Activated naive CD8-positive, alpha-beta T cell treated with anti-CD3 and anti-CD28 coated beads, Interleukin-2, amount 50 U/mL, for 24 hours (primary cell): Measurements from ENCODE around the gene PQBP1.
"Not testable (repeated sequence)": the region's sequence is repeated elsewhere in the genome, so short reads cannot be mapped to it uniquely, and the experiment has no call there.

Source experiments
- ATAC-seq: fragments of 150-1000 bp; cut with Tn5 transposase; one replicate; pipeline ENCODE4 v1.10.0; 2021
- DNase-seq: peaks from one replicate; pipeline ENCODE4 v3.0.0; 2021
- H3K27ac Mint-ChIP-seq: one replicate; pipeline ENCODE4 v1.8.0; 2021; ENCODE audit warnings: mild to moderate bottlenecking, mixed read lengths
- H3K27me3 Mint-ChIP-seq: one replicate; pipeline ENCODE4 v1.8.0; 2021; ENCODE audit warnings: mixed read lengths
- H3K36me3 Mint-ChIP-seq: one replicate; pipeline ENCODE4 v1.8.0; 2021; ENCODE audit warnings: low read depth, mixed read lengths
- H3K4me1 Mint-ChIP-seq: one replicate; pipeline ENCODE4 v1.8.0; 2021; ENCODE audit warnings: mixed read lengths
- H3K4me3 Mint-ChIP-seq: one replicate; pipeline ENCODE4 v1.8.0; 2021; ENCODE audit warnings: mild to moderate bottlenecking, moderate library complexity, mixed read lengths
- H3K9me3 Mint-ChIP-seq: one replicate; pipeline ENCODE4 v1.8.0; 2021; ENCODE audit warnings: mixed read lengths

The PQBP1 gene, protein sequence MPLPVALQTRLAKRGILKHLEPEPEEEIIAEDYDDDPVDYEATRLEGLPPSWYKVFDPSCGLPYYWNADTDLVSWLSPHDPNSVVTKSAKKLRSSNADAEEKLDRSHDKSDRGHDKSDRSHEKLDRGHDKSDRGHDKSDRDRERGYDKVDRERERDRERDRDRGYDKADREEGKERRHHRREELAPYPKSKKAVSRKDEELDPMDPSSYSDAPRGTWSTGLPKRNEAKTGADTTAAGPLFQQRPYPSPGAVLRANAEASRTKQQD

DNA sequence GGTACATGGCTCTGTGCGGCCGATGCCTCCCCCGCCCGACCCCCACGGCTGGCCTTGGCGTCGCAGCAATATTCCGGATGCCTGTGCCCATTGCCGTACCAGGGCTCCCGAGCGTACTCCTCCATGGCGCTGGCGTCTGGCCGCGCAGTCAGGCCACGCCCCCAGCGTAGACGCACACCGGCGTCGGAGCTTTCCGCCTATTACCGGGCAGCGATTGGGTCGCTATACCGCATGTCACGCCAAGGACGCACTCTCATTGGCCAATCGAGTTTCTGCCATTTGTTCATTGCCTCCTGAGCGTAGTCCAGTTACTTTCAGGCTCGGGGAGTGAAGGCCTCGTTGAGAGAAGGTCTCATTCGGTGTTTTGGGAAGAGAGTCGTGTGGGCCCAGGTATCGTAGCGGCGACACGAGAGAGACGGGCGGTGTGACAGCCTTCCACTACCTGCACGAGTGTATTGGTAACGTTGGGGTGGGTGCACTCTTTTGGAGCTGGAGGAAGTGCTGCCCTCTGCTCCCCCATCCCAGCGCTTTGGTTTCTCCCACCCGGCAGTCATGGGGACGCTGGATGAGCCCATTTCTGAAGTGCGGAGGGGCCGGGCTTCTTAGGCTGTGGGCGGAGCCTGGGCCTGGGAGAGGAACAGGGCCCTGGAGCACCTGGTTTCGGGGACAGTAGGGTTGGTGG, at the start of gene PQBP1, which contains the start of gene TIMM17B:
Gene PQBP1 (plus strand): TSS at position 306 of the 682 bp plus-strand sequence. CDS start 580 bp downstream, outside the sequence.
Gene TIMM17B (minus strand): TSS at position 144 of the 682 bp plus-strand sequence. CDS start 19 bp downstream, at position 125.
- no peaks in the 10 kb centered on the region for H3K9me3 Mint-ChIP-seq
- H3K4me3 Mint-ChIP-seq = peak within 1 kb of the TSS; percentile 91
- H3K36me3 Mint-ChIP-seq = peaks cover 5% of the 10 kb centered on the region
- H3K4me1 Mint-ChIP-seq = peaks cover 26% of the 10 kb centered on the region
- DNase-seq (peak; percentile 82), ATAC-seq (peak; percentile 94)
- H3K27me3 Mint-ChIP-seq = no peaks in the 10 kb centered on the region
- peak within 1 kb of the TSS; percentile 96 for H3K27ac Mint-ChIP-seq

DNA sequence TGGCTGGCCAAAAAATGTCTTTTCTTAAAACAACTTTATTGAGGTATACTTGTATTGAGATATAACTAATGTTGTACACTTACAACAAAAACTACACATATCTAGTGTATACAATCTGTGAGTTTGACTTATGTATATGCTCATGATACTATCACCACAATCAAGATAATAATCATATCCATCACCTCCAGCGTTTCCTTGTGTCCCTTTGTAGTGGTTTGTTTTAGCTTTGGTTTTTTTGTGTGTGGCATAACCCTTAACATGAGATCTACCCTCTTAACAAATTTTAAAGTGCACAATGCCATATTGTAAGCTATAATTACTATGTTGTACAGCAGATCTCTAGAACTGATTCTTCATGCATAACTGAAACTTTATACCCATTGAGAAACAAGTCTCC, 48.9 kb upstream of the PQBP1 start:
- DNase-seq (no peak), ATAC-seq (no peak)
- Mint-ChIP-seq H3K36me3 (no peaks in the 10 kb centered on the region), H3K27me3 (peaks cover under 1% of the 10 kb centered on the region), H3K27ac (no peak overlapping the region), H3K4me1 (peaks cover 4% of the 10 kb centered on the region), H3K4me3 (no peak overlapping the region), H3K9me3 (no peaks in the 10 kb centered on the region)

DNA sequence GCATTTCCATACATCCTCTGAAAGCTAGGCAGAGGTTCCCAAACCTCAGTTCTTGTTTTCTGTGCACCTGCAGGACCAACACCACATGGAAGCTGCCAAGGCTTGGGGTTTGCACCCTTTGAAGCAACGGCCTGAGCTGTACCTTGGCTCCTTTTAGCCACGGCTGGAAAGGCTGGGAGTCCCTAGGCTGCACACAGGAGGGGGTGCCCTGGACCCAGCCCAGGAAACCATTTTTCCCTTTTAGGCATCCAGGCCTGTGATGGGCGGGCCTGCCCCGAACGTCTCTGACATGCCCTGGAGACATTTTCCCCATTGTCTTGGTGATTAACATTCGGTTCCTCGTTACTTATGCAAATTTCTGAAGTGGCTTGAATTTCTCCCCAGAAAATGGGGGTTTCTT, 44.9 kb upstream of the PQBP1 start:
- Mint-ChIP-seq H3K4me1 (peaks cover 4% of the 10 kb centered on the region), H3K9me3 (no peaks in the 10 kb centered on the region), H3K36me3 (no peaks in the 10 kb centered on the region), H3K27me3 (peaks cover 2% of the 10 kb centered on the region), H3K27ac (no peak overlapping the region), H3K4me3 (no peak overlapping the region)
- DNase-seq (no peak), ATAC-seq (no peak)

DNA sequence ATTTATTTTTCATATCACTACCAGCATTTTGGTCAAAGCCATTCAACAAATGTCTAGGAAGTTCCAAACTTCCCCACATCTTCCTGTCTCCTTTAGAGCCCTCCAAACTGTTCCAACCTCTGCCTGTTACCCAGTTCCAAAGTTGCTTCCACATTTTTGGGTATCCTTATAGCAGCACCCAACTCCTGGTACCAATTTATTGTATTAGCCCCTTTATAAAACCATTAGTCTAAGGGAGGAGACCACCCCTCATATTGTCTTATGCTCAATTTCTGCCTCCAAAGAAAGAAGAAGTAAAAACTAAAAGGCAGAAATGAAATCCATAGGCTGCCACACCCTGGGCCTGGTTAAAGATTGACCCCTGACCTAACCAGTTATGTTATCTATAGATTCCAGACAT, 44.2 kb upstream of the PQBP1 start:
- H3K36me3 Mint-ChIP-seq, DNase-seq, H3K4me3 Mint-ChIP-seq, H3K27ac Mint-ChIP-seq, H3K9me3 Mint-ChIP-seq, H3K27me3 Mint-ChIP-seq, ATAC-seq, H3K4me1 Mint-ChIP-seq: not testable (repeated sequence)

DNA sequence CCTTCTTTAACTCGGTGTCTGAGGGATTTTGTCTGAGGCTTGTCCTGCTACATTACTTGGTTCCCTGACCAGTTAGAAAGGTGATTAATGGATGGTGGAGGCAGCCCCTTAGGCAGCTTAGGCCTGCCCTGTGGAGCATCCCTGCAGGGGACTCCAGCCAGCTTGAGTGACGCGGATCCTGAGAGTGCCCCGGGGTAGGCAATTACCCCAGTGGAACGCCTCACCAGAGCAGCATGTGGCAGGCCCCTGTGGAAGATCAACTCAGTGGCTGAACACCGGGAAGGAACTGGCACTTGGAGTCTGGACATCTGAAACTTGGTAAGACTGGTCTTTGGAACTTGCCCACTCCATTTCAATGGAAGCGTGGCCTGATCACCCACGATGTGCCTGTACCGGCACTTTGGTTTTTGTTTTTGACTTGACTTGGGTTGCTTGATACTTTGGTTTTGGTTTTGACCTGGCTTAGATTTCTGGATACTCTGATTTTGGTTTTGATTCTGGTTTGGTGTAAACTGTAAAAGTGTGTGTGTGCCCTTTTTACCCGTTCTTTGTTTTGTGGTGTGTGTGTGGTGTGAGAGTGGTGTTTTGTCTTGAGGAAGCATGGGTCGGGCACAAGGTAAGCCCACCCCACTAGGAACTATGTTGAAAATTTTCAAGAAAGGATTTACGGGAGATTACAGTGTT, 43.5 kb upstream of the PQBP1 start:
- not testable (repeated sequence) for H3K4me1 Mint-ChIP-seq, H3K9me3 Mint-ChIP-seq, ATAC-seq, H3K4me3 Mint-ChIP-seq, DNase-seq, H3K27me3 Mint-ChIP-seq, H3K27ac Mint-ChIP-seq, H3K36me3 Mint-ChIP-seq

DNA sequence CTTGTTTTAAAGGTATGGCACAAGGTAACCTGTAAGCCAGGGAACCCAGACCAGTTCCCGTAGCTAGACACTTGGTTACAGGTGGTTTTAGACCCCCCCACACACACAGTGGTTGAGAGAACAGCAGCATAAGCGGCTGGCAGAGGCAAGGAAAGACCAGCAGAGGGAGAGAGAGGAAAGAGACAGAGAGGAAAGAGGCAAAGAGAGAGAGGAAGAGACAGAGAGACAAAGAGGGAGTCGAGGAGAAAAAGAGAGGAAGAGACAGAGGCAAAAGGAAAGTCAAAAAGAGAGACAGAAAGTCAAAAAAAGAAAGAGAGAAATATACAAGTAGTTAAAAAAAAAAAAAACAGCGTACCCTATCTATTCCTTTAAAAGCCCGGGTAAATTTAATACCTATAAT, 42.8 kb upstream of the PQBP1 start:
- Mint-ChIP-seq H3K9me3 (no peaks in the 10 kb centered on the region), H3K4me3 (no peak overlapping the region), H3K27ac (no peak overlapping the region), H3K4me1 (no peaks in the 10 kb centered on the region), H3K36me3 (no peaks in the 10 kb centered on the region), H3K27me3 (peaks cover 2% of the 10 kb centered on the region)
- ATAC-seq = no peak
- DNase-seq = no peak

DNA sequence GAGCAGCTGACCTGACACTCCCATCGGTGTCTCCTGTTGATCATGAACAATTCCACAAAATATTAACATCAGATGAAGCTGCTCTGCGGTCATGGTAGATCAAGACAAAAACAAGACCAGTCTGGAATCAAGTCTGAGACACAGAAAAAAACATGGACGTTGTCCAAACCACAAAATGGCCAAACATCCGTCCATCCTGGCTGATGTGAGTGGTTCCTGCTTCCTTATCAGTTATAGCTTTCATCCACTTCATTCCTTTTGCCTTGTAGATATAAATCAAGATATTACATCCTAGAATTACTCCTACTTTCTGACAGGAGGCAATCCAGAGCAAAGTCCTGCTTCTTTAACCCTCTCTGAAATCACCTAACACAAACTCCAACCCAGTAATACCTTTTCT, 33.5 kb upstream of the PQBP1 start:
- no peak overlapping the region for H3K27ac Mint-ChIP-seq
- H3K4me3 Mint-ChIP-seq = no peak overlapping the region
- H3K9me3 Mint-ChIP-seq = no peaks in the 10 kb centered on the region
- DNase-seq (no peak), ATAC-seq (no peak)
- no peaks in the 10 kb centered on the region for H3K4me1 Mint-ChIP-seq
- H3K36me3 Mint-ChIP-seq = no peaks in the 10 kb centered on the region
- no peaks in the 10 kb centered on the region for H3K27me3 Mint-ChIP-seq

DNA sequence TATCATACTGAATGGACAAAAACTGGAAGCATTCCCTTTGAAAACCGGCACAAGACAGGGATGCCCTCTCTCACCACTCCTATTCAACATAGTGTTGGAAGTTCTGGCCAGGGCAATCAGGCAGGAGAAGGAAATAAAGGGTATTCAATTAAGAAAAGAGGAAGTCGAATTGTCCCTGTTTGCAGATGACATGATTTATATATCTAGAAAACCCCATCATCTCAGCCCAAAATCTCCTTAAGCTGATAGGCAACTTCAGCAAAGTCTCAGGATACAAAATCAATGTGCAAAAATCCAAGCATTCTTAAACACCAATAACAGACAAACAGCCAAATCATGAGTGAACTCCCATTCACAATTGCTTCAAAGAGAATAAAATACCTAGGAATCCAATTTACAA, 25.7 kb upstream of the PQBP1 start:
- not testable (repeated sequence) for H3K4me1 Mint-ChIP-seq, ATAC-seq, H3K9me3 Mint-ChIP-seq

DNA sequence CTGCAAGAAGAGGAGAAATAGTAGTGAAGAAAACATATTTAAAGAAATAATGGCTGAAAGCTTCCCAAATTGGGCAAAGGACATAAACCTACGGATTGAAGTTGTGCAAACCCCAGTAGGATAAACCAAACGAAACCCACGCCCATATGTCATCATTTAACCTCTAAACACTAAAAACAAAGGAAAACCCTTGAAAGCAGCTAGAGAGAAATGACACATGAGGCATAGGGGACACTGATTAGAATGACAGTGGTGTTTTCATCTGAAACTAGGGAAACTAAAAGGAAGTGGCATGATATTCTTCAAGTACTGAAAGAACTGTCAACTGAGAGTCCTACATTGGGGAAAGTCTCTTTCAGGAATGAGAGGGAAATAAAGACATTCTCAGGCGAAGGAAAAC, 20.8 kb upstream of the PQBP1 start:
- not testable (repeated sequence) for H3K36me3 Mint-ChIP-seq, H3K9me3 Mint-ChIP-seq, H3K27ac Mint-ChIP-seq, H3K27me3 Mint-ChIP-seq, ATAC-seq, DNase-seq, H3K4me3 Mint-ChIP-seq, H3K4me1 Mint-ChIP-seq

More for the DNA sequence above, 25.7 kb upstream of the PQBP1 start:
- not testable (repeated sequence) for DNase-seq, H3K36me3 Mint-ChIP-seq, H3K4me3 Mint-ChIP-seq, H3K27me3 Mint-ChIP-seq, H3K27ac Mint-ChIP-seq

DNA sequence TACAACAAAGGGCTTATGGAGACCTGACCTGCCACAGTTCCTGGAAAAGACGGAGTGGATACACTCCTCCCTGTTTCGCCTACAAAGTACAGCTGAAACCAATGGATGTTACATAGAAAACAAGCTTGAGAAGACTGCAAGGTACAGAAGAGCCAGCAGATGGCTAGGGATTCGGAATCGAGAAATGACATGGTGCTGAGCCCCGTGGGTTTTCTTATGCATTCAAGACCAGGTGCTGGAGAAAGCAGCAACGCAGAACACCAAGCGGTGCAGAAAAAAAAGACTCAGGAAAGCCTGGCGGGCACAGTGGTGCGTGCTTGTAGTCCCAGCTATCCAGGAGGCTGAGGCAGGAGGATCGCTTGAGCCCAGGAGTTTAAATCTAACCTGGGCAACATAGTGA, 14.0 kb upstream of the PQBP1 start:
- H3K9me3 Mint-ChIP-seq = no peaks in the 10 kb centered on the region
- H3K4me3 Mint-ChIP-seq = no peak overlapping the region
- no peaks in the 10 kb centered on the region for H3K4me1 Mint-ChIP-seq
- ATAC-seq = no peak
- no peaks in the 10 kb centered on the region for H3K27me3 Mint-ChIP-seq
- H3K27ac Mint-ChIP-seq = no peak overlapping the region
- H3K36me3 Mint-ChIP-seq = no peaks in the 10 kb centered on the region
- no peak for DNase-seq

DNA sequence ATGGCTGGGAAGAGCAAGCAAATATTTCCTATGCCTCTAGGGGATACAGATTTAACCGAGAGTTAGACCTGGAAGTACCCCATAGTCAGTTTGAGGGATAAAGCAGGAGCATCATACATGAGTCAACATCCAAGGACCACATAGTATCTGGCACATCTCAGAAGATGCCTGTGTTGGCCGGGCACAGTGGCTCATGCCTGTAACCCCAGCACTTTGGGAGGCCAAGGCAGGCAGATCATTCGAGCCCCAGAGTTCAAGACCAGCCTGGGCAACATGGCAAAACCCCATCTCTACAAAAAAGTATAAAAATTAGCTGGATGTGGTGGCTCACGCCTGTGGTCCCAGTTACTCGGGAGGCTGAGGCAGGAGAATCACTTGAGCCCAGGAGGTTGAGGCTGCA, 11.1 kb upstream of the PQBP1 start:
- not testable (repeated sequence) for H3K27me3 Mint-ChIP-seq, ATAC-seq, H3K4me1 Mint-ChIP-seq, DNase-seq, H3K36me3 Mint-ChIP-seq, H3K4me3 Mint-ChIP-seq, H3K9me3 Mint-ChIP-seq, H3K27ac Mint-ChIP-seq

DNA sequence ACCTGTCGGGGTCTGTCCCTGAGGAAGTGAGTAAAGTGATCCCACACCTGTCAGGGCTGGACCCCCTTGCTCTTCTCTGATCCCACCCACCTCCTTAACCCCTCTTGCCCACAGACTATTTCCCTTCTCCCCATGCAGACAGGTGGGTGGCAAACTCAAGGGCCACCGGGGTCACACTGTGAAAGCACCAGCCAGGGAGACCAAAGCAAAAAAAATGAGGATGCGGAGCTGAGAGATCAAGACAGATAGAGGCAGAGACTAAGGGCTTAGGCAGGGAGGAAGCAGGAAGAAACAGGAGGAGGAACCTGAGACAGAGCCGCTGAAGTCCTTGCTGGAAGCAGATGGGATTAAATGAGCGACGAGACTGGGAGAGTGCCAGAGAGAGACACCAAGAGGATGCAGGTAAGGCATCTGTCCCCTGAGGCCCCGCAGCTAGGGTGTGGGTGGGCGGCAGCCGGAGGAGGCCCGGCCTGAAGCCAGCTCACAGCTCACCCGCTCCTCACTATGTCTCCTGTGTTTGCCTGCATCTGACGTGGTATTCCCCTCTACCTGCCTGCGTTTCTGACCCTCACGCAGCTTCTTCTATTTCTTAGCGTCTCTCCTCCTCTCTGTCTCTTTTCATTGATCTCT, 7.3 kb upstream of the PQBP1 start:
- H3K27ac Mint-ChIP-seq = peak overlapping the region; percentile 86
- no peak for ATAC-seq
- peaks cover 17% of the 10 kb centered on the region for H3K4me1 Mint-ChIP-seq
- peak; percentile 19 for DNase-seq
- no peaks in the 10 kb centered on the region for H3K27me3 Mint-ChIP-seq
- H3K36me3 Mint-ChIP-seq = peaks cover 3% of the 10 kb centered on the region
- peak overlapping the region; percentile 83 for H3K4me3 Mint-ChIP-seq
- H3K9me3 Mint-ChIP-seq = no peaks in the 10 kb centered on the region

DNA sequence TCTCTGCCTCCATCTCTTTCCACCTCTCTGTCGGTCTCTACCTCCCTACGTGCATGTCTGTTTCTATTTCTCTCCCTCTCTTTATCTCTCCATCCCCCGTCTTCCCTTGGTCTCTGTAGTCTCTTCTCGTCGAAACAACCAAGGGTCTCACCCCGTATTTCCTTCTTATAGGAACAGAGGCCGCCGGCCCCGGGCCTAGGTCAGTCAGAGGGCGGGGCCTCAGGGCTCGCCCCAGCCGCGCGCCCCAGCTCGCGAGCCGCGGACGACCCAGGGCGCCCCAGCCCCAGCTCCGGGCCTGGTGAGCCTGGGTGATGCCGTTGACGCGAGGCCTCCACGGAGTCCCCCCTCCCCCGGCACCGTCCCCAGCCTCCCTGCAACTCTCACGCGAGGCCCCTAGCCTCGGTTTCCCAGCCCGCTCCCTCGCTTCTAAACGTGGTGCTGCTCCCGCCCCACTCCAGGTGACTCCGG, 6.8 kb upstream of the PQBP1 start:
- Mint-ChIP-seq H3K27me3 (no peaks in the 10 kb centered on the region), H3K27ac (peak overlapping the region; percentile 86), H3K36me3 (peaks cover 4% of the 10 kb centered on the region), H3K4me3 (peak overlapping the region; percentile 83), H3K4me1 (peaks cover 18% of the 10 kb centered on the region), H3K9me3 (no peaks in the 10 kb centered on the region)
- DNase-seq (peak; percentile 19), ATAC-seq (peak; percentile 27)

DNA sequence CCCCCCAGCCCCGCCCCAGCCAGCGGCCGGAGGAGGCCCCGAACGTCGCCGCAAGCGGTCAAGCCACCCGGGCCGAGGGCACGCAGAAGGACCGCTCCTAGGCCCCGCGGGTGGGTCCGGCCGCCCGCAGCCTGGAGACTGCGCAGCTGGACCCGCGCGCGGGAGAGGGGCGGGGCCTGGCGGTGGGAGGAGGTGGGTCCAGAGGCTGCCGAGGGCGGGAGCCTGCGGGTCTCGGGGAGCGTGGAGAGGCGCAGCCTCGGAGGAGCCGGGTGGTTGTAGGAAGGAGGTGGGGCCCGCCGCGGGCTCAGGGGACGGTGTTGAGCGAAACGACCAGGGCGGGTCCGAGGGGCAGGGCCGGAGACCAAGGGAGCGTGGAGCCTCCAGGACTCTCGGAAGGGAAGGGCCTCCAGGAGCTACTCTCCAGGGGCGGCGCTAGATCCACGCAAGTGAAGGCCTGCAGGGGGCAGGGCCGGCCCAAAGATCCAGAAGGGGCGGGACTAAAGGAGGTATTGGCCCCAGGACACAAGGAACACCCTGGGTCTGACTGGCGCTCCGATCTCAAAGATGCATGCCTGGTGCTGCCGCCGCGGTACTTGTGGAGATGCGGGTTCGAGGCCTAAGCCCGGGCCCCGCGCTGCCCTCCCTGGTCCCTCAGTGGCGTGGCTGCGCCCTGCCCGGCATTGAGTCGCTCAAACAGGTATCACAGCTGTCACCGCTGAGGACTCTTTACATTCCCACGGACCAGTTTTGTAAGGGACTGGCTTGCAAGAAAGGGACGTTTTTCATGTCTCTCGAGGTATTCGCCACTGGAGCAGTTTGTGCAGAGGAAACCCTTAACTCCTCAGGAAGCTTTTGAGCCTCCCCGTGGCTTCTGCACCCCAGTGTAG, 6.1 kb upstream of the PQBP1 start:
- Mint-ChIP-seq H3K4me3 (peak overlapping the region; percentile 83), H3K4me1 (peaks cover 23% of the 10 kb centered on the region), H3K27me3 (no peaks in the 10 kb centered on the region), H3K27ac (no peak overlapping the region), H3K36me3 (peaks cover 4% of the 10 kb centered on the region), H3K9me3 (no peaks in the 10 kb centered on the region)
- peak; percentile 92 for ATAC-seq
- DNase-seq = peak; percentile 67
